ENCODE measurements around the gene TOP2B. TPM values are rescaled to one million over a fixed set of nuclear protein-coding genes. Genes with fewer than 3 reads are reported as not detected.
A peak's percentile ranks its signal among the peaks of the same experiment; 100 is the strongest.

The TOP2B gene
- polyA plus RNA-seq, 1 donor (not counting 4 experiments of a cell fraction or from before 2014, with no cell fraction given) = 71.8 TPM

DNA sequence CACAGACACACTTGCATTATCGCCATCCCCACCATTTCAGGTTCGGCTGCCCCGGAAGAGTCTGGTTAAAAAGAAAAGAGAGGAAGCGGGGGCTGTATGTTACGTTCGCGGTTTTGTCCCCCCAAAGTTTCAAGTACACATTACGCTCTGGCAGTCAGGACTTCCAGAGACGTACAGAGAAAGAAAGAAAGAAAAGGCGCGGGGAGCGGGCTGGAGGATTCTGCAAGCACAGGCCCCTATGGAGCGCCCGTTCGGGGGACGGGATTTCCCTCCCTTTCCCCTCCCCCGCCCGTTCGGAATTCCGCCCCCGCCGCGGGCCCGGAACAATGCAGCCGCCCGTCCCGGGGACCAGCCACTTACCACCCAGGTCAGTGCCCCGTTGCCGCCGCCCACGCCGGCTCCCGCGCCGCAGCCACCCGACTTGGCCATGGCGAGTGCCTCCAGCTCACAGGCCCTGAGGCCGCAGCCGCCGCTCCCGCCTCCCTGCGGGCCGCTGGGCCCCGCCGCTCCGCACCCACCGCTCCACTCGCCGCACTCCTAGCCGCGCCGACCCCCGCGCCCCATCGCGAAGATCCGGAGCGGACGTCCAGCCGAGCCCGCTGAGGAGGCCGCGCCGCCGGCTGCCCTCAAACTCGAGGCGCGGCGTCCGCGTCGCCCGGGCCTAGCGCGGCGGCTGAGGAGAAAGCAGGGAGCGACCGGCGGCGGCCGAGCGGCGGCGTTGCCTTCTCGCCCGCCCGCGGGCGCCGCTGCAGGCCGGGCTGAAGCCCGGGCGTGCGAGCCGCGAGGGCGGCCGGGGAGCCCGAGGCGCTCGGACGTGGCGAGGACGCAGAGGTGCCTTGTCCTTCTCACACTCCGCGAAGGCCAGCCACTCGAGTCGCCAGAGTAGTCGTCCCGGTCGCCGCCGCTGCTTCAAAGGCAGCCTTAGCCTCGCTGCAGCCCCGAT lies 567 bp downstream of the TOP2B start:
- TF ChIP-seq EZH2 (IDR thresholded peaks at IDR 0.05; ENCODE audit: low read length) = no peak
- TF ChIP-seq, protein P1, sequence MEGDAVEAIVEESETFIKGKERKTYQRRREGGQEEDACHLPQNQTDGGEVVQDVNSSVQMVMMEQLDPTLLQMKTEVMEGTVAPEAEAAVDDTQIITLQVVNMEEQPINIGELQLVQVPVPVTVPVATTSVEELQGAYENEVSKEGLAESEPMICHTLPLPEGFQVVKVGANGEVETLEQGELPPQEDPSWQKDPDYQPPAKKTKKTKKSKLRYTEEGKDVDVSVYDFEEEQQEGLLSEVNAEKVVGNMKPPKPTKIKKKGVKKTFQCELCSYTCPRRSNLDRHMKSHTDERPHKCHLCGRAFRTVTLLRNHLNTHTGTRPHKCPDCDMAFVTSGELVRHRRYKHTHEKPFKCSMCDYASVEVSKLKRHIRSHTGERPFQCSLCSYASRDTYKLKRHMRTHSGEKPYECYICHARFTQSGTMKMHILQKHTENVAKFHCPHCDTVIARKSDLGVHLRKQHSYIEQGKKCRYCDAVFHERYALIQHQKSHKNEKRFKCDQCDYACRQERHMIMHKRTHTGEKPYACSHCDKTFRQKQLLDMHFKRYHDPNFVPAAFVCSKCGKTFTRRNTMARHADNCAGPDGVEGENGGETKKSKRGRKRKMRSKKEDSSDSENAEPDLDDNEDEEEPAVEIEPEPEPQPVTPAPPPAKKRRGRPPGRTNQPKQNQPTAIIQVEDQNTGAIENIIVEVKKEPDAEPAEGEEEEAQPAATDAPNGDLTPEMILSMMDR (optimal IDR thresholded peaks at IDR 0.05 in 1 of 3, IDR thresholded peaks at IDR 0.05 in 1 of 3, conservative IDR thresholded peaks at IDR 0.05 in 1 of 3; ENCODE audit: extremely low read depth in 1 of 3, insufficient read depth in 2 of 3, low read length in 3 of 3) = no peak
- peaks cover 16% of the 10 kb centered on the region for H3K4me1 ChIP-seq (ENCODE audit: control insufficient read depth, extremely low read depth, insufficient read depth, low read length)
- H3K27me3 ChIP-seq (ENCODE audit: control insufficient read depth, extremely low read depth, insufficient read depth, low read length) = no peaks in the 10 kb centered on the region
- peak overlapping the region; percentile 86 for H3K27ac ChIP-seq (ENCODE audit: control insufficient read depth, insufficient read depth, low read length)
- peak overlapping the region; percentile 87 for H3K9ac ChIP-seq (ENCODE audit: control insufficient read depth, extremely low read depth, insufficient read depth, low read length)
- dilution Hi-C loops (cut with MboI; ENCODE audit: extremely low pct_ligation_motif_present, low sequenced_read_pairs) = no loop called here
- DNase-seq (ENCODE audit: low read depth, low spot score) (no peak), FAIRE-seq (no peak)
- H4K20me1 ChIP-seq (ENCODE audit: control insufficient read depth, extremely low read depth, insufficient read depth, low read length) = peaks cover 4% of the 10 kb centered on the region
- H3K9me1 ChIP-seq (ENCODE audit: control insufficient read depth, extremely low read depth, insufficient read depth, low read length) = no peaks in the 10 kb centered on the region
- no peaks in the 10 kb centered on the region for H3K36me3 ChIP-seq (ENCODE audit: control insufficient read depth in 2 of 2, extremely low read depth in 1 of 2, insufficient read depth in 2 of 2, low read length in 2 of 2)
- peak overlapping the region; percentile 81 to 93 (median 85) for H3K4me3 ChIP-seq (ENCODE audit: control insufficient read depth in 2 of 3, extremely low read depth in 1 of 3, insufficient read depth in 2 of 3, low read depth in 1 of 3, low read length in 3 of 3)
- peak overlapping the region; percentile 86 for H2AFZ ChIP-seq (ENCODE audit: control insufficient read depth, low read length)
- peaks cover 48% of the 10 kb centered on the region for H3K79me2 ChIP-seq (ENCODE audit: control insufficient read depth, insufficient read depth, low read length)
- H3K4me2 ChIP-seq (ENCODE audit: control insufficient read depth, extremely low read depth, insufficient read depth, low read depth, low read length) = peak overlapping the region; percentile 98
- H3K9me3 ChIP-seq (ENCODE audit: control insufficient read depth, low read depth, low read length) = no peaks in the 10 kb centered on the region

DNA sequence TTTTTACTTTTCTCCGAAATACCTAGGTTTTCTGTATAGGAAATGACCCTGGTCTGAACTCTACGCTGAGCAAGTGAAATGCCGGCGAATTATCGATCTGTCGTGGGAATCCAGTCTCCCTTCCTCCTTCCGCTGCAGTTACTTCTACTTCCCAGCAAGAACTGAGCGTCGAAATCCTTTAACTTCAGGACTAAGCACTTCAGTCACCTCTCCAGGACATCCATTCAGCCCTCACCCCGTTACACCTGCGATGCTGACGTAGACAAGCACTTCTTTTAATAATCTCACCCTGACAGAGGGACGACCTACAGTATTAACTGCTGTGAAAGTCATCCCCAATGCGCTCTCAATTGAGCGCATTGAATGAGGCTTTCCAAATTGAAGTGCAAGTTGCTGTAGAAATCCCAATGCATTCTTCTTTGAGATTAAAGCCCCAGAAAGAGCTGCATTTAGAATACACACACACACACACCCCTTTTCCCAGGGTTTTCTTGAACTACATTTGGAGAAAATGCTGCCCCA lies 1.3 kb downstream of the TOP2B start:
- Histone ChIP-seq H3K27me3 (ENCODE audit: control insufficient read depth, extremely low read depth, insufficient read depth, low read length) (no peaks in the 10 kb centered on the region), H3K9me1 (ENCODE audit: control insufficient read depth, extremely low read depth, insufficient read depth, low read length) (no peaks in the 10 kb centered on the region), H3K4me3 (ENCODE audit: control insufficient read depth in 2 of 3, extremely low read depth in 1 of 3, insufficient read depth in 2 of 3, low read depth in 1 of 3, low read length in 3 of 3) (peak overlapping the region; percentile 81 to 93 (median 85)), H3K79me2 (ENCODE audit: control insufficient read depth, insufficient read depth, low read length) (peaks cover 54% of the 10 kb centered on the region), H2AFZ (ENCODE audit: control insufficient read depth, low read length) (peak overlapping the region; percentile 44), H4K20me1 (ENCODE audit: control insufficient read depth, extremely low read depth, insufficient read depth, low read length) (peaks cover 4% of the 10 kb centered on the region), H3K36me3 (ENCODE audit: control insufficient read depth in 2 of 2, extremely low read depth in 1 of 2, insufficient read depth in 2 of 2, low read length in 2 of 2) (no peaks in the 10 kb centered on the region), H3K9ac (ENCODE audit: control insufficient read depth, extremely low read depth, insufficient read depth, low read length) (peak overlapping the region; percentile 87), H3K4me2 (ENCODE audit: control insufficient read depth, extremely low read depth, insufficient read depth, low read depth, low read length) (peak overlapping the region; percentile 98), H3K27ac (ENCODE audit: control insufficient read depth, insufficient read depth, low read length) (peak overlapping the region; percentile 86), H3K4me1 (ENCODE audit: control insufficient read depth, extremely low read depth, insufficient read depth, low read length) (peaks cover 16% of the 10 kb centered on the region), H3K9me3 (ENCODE audit: control insufficient read depth, low read depth, low read length) (no peaks in the 10 kb centered on the region)
- TF ChIP-seq, protein P1 (optimal IDR thresholded peaks at IDR 0.05 in 1 of 3, IDR thresholded peaks at IDR 0.05 in 1 of 3, conservative IDR thresholded peaks at IDR 0.05 in 1 of 3; ENCODE audit: extremely low read depth in 1 of 3, insufficient read depth in 2 of 3, low read length in 3 of 3) = no peak
- TF ChIP-seq EZH2 (IDR thresholded peaks at IDR 0.05; ENCODE audit: low read length) = no peak
- DNase-seq (ENCODE audit: low read depth, low spot score) (no peak), FAIRE-seq (peak; percentile 17)
- dilution Hi-C loops (cut with MboI; ENCODE audit: extremely low pct_ligation_motif_present, low sequenced_read_pairs) = no loop called here
